ENCODE measurements around the gene RAC3.

RAC3 gene

DNA sequence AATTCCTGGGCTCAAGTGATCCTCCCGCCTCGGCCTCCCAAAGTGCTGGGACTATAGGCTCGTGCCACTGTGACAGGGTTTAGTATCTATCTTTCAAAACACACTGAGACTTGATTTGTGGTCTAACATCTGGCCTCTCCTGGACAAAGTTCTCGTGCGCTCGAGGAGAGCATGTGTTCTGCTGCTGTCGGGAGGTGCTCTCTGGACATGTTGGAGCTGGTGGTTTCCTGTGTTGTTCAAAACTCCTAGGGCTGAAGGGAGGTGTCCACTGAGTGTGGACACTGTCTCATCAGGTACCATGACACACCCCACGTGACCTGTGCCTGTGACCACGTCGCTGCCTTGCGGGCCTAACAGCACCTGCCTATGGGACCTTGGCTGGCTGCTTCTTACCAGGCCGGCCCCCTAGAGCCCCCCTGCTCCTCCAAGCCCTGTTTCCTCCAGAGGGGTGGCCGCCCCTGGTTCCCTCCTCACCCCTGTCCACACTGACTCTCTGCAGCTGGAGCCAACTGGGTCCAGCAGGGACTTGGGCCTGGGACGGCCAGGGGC is 14.5 kb downstream of the RAC3 start:
- no peak for FAIRE-seq

DNA sequence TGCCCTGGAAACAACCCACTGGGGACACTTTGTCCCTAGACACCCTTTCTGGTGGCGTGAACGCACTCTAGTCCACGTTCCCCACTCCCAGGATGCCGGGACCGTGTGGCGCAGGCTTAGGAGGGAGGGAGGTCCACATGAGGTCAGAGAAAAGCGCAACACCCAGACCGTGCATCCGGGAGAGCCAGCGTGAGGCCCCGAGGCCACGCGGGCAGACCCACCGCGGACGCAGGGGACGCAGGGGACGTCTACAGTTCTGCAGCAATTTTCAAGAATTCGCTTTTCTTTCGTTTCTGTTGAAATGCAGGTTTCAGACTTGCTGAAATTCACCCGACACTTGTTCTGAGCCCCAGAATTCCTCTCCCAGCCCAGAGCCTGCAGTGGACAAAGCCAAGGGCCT is 15.4 kb downstream of the RAC3 start:
- FAIRE-seq: no peak

DNA sequence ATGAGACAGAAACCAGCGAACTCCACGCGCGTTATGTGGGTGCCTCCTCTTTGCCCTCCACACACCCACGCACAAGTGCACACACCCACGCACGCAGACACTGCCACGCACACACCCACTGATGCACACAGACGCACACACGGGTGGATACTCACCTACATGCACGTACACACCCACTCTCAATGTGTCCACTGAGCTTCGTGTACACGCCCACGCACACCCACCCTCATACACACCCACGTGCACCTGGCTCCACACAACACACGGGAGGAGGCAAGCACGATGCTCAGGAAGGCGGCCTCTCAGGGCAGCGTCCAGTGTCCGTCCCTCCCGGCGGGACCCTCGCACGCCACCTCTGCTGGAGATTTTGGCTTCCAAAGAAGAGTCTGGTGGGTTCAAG is 15.9 kb downstream of the RAC3 start:
- FAIRE-seq: no peak

DNA sequence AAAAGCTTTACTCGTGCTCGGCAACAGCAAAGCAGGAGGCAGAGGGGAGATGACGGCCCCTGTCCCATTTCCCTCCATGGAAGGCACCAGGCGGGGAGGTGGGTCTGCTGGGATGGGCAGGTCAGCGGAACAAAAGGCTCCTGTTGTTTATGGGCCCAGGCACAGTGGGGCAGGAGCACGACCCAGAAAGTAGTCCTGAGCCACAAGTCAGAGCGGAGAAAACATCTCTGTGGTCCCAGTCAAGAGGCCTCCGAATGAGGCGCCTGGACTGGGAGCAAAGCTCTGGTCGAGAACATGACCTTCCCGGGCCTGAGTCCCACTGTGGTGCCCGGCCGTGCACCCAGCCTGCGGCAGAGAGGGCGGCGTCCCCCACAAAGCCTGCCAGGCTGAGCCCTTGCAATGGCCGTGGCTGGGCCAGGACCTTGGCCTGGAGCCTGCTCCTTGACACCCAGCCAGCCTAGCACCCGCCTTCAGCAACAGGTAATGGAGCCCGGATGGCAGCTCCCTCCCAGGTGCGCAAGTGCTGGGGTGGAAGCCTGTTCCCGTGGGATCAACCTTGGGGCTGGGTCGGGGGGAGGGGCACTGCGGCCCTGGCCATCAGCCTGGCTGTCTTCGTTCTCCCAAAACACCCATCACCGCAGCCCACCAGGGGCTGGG is 16.6 kb downstream of the RAC3 start:
- FAIRE-seq: no peak

DNA sequence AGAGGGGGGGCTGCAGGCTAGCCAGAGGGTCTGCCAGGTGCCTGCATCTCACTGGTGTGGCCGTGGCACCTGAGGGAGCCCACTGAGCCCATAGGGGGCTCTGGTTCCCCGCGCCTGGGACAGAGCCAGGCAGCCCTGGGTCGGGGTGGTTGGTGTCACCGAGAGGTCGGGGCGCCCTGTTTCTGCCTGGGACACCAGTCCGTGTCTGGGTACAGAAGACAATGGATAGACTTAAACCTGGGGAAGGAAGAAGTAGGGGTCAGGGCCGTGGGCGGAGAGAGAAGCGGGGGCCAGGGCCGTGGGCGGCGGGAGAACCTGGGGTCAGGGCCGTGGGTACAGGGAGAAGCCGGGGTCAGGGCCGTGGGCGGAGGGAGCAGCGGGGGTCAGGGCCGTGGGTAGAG is 17.1 kb downstream of the RAC3 start:
- no peak for FAIRE-seq

DNA sequence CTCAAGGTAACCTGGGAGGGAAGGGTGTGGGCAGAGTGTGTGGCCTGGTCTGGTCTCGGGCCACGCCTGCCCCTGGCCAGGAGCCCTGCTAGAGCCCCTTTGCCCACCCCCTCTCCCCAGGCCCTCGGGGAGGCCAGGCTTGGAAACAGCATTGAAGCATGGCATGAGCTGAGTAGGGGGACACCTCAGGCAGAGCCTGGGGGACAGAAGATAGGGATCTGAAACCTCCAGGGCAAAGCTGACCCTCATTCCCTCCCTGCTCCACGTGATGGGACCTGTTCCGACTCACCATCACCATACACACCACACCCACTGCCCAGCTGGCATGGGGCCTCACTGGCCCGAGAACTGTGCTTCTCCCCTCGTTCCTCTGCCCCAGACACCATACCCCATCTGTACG is 17.6 kb downstream of the RAC3 start:
- no peak for FAIRE-seq

DNA sequence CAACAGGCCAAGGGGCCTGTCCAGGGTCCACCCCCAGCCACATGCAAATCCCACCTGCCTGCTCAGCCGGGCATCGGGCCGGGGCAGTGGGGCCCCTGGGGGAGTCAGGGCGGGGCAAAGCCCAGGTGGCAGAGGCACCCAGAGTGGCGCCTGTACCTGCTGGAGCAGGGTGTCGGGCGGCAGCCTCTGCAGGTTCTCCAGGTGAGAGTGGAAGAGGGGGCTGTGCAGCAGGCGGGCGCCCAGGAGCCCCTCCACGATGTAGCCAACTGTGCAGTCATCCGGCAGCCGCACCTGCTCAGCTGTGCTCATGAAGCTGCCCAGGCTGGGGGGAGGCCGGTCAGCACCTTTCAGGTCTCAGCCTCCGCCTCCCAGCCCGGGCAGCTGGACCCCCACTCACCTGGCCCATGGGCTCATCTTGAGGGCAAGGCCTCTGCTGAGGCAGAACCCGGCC is 18.1 kb downstream of the RAC3 start:
- FAIRE-seq: no peak

DNA sequence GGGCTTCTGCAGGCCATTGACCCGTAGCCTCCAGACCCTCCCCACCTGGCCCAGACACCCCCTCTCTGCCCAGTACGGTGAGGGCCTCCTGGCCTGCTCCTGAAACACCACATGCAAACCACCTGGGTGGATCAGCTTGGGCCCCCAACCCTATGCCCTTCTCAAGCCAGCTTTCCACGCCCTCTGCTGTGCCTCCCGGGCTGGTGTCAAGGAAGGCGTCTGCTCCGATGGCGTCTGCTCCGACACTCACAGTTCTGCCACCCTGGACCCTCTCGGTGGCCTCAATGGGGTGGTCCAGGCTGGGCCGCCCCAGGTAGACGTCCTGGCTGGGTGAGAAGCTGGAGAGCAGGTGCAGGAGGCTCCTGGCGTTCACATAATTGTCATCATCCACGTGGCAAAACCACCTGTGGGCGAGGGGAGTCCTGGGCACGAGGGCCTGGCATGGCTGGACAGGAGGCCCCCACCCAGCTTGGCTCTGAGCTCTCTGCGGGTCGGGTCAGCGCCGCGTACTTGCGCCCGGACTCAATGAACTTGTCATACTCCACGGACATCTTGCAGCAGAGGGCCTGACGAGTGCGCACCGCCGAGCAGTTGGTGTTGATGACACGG is 18.8 kb downstream of the RAC3 start:
- FAIRE-seq: no peak

DNA sequence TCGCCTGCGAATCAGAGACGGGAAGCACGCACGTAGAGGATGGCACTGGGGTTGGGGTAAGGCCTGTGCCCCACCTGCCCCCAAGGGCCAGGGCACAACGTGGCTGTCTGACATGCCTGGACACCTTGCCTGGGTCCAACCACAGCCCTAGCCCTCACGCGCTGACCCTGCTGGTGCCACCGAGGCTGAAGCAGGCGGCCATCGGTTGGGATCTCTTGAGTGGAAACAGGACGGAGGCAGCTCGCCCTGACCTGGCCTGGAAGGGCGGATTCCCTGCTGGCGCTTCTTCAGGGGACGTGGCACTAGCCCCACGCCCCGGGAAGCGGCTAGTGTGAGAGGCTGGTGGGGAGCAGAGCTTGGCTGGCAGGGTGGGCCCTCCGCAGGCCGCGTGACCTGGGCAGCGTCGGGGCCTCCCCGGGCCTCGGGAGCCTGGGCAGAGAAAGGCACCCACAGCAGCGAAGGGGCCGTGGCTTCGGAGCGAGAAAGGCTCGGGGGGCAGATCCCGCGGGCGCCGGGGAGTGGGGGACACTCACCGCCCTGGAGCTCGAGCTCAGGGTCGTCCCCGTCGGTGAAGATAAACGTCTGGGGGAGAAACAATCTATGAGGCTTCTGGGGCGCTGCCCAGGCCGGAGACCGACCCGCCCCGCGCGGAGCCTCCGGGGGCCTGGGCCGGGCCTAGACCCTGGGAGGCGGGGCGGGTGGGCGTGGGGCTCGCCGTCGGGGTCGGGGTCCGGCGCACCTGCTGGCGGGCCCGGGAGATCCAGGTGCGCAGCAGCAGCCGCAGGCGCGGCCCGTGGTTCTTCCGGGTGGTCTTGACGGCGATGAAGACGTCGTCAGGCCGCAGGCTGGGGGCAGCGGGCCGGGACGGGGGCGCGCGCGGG is 19.5 kb downstream of the RAC3 start:
- FAIRE-seq: no peak

DNA sequence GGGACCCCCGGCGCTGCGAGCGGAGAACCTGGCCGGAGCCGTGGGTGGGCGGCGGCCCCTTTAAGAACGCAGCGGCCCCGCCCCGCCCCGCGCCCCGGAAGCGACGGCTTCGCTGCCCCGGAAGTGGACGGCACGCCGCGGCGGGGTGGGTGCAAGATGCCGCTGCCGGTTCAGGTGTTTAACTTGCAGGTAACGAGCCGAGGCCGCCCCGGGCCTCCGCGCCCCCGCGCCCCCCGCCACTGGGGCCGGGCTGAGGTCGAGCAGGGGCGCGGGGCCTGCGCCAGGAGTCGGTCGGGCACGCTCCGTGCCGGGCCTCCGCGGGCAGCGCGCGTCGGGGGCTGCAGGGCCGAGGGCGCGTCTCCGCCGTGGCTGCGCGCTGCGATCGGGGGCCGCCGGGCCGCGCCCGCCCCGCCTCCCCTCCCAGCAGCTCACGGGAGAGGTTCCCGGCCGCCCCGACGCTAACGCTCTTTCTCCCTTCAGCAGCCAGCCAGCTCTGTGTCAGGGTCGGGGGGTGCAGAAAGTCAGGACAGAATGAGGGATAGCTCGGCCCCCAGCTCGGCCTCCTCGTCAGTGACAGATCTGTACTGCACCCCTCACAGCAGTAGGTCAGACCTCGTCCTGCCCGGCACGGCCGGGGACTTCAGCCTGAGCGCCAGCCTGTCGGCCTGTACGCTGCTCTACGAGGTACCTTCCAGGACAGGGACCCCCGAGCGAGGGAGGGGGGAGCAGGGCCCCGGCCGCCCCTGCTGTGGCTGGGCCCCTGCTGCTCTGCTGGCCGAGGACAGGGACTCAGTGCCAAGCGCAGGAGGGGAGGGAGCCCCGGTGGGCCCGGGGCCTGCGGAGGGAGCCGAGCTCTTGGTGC is 20.5 kb downstream of the RAC3 start, which contains the start of the genes GPS1 and RFNG:
GPS1 (plus strand) TSS at position 123 of the 862 bp plus-strand sequence; CDS start at position 157, 34 bp downstream.
RFNG (minus strand) TSS at position 36 of the 862 bp plus-strand sequence. CDS start 45 bp downstream, outside the sequence.
- no peak for FAIRE-seq

DNA sequence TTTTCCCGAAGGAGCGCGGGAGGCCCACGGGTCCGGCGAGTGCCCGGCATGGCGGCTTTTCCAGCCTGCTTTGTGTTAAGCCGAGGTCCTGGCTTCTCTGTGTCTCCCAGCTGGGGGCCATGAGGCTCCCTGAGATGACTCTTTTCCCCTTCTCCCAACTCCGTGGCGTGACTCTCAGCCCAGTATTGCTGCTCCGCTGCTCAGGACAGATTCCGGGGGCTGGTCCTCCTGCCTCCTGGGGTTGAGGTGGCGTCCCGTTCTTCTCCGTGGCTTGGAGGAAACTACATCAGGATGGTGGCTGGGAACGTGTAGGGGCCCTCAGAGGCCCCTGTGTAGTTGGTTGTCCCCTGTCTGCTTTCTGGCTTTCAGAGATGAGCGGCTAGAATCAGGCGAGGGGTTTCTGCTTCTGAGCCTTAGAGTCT is 21.2 kb downstream of the RAC3 start:
- no peak for FAIRE-seq

DNA sequence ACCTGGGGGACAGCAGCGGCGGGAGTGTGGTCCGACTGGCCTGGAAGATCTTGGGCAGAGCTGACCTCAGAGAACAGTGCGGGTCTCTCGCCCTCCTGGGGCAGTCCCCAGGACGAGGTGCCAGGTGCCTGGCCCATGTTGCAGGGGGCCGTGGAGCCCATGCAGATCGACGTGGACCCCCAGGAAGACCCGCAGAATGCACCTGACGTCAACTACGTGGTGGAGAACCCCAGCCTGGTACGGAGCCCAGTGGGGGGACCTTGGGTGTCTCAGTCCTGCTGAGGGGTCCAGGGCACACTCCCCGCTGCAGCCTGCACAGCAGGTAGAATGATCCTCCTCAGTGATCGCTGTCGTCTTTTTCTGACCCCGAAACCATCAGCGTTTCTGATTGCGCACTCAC is 21.7 kb downstream of the RAC3 start:
- no peak for FAIRE-seq

DNA sequence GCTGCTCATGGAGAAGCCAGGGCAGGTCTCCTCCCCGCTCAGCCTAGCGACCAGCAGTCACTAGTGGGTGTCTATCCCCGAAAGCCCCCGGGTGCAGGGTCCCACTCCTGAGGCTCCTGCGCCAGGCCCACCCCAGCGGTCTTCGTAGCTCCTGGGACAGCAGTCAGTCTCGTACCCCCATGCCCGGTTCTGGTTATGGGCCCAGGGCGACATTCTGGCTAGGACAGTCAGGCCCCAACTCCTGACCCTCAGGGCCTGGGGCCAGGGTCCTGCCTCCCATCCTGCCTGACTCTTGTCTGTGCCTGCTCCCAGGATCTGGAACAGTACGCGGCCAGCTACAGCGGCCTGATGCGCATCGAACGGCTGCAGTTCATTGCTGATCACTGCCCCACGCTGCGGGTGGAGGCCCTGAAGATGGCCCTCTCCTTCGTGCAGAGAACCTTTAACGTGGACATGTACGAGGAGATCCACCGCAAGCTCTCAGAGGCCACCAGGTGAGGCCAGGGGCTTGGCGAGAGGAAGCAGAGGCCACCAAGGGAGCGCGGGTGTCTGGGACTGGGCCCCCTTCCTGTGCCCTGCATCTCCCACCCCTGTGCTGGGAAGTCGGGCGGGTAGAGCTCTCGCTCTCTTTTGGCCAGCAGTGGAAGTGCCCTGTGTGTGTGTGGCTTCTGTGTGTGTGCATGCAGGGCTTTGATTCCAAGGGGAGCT is 22.2 kb downstream of the RAC3 start:
- no peak for FAIRE-seq

DNA sequence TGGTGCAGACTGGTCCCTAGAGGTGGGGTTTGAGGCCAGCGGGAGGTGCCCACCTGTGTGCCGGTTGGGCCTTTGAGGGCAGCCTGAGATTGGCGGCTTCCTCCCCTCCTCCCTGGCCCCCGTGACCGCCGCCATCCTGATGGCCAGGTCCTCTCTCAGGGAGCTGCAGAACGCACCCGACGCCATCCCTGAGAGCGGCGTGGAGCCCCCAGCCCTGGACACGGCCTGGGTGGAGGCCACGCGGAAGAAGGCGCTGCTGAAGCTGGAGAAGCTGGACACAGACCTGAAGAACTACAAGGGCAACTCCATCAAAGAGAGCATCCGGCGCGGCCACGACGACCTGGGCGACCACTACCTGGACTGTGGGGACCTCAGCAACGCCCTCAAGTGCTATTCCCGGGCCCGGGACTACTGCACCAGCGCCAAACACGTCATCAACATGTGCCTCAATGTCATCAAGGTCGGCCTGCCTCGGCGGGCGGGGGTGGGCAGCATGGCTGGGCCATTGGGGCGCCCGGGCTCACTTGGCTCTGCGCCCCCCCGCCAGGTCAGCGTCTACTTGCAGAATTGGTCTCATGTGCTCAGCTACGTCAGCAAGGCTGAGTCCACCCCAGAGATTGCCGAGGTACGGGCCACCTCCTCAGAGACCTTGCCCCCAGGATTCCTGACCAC is 23.0 kb downstream of the RAC3 start:
- no peak for FAIRE-seq

DNA sequence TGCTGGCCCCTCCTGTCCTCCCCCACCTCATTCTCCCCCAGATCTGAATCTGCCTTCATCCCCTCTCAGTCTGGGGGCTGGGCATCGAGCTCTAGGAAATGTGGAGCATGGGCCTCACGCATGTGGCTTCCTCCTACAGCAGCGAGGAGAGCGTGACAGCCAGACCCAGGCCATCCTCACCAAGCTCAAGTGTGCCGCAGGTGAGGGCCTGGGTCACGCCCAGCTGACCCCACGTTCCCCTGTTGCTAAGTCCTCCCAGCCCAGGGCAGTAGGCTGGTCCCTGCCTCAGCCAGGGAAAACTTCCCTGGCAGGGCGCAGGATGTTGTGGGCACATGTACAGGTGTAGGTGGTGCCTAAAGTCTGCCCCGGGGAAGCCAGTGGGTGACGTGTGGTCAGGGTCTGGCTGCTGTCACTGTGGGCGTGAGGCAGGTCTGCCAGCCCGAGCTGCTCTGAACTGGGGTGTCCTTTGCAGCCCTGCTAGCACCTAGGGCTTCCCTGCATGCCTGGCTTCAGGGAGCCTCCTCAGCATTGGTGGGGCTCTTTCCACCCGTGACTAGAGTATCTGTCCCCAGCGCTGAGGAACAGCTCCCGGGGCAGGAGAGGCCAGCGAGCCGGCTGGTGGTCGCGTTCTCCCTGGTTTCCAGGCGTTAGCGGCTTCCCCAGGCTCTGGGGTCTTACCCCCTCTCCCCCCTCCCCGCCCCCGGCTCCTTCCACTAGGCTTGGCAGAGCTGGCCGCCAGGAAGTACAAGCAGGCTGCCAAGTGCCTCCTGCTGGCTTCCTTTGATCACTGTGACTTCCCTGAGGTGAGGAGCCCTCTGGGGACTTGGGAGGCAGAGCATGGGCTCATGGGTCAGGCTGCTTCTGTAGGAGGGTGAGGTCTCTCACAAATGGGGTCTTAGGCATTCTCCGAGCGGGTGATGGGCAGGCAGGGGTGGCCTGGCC is 23.8 kb downstream of the RAC3 start:
- FAIRE-seq: no peak

DNA sequence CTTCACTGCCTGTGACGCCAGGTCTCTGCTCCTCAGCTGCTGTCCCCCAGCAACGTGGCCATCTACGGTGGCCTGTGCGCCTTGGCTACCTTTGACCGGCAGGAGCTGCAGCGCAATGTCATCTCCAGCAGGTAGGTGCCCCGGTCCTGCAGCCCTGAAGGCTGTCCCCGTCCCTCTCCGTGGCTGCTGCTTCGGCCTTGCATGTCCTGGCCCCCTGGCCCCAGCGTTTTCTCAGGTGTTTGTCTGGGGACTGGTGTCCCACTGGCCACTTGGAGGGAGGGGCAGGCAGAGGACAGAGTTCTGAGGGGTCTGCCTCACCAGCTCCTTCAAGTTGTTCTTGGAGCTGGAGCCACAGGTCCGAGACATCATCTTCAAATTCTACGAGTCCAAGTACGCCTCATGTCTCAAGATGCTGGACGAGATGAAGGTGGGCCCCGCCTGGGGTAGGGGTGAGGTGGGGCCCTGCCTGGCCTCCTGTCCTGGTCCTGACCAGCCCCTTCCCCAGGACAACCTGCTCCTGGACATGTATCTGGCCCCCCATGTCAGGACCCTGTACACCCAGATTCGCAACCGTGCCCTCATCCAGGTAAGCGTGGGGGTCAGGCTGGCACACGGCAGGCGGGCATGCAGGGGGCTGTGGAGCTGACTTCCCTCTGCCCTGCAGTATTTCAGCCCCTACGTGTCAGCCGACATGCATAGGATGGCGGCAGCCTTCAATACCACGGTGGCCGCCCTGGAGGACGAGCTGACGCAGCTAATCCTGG is 24.7 kb downstream of the RAC3 start:
- FAIRE-seq: no peak

DNA sequence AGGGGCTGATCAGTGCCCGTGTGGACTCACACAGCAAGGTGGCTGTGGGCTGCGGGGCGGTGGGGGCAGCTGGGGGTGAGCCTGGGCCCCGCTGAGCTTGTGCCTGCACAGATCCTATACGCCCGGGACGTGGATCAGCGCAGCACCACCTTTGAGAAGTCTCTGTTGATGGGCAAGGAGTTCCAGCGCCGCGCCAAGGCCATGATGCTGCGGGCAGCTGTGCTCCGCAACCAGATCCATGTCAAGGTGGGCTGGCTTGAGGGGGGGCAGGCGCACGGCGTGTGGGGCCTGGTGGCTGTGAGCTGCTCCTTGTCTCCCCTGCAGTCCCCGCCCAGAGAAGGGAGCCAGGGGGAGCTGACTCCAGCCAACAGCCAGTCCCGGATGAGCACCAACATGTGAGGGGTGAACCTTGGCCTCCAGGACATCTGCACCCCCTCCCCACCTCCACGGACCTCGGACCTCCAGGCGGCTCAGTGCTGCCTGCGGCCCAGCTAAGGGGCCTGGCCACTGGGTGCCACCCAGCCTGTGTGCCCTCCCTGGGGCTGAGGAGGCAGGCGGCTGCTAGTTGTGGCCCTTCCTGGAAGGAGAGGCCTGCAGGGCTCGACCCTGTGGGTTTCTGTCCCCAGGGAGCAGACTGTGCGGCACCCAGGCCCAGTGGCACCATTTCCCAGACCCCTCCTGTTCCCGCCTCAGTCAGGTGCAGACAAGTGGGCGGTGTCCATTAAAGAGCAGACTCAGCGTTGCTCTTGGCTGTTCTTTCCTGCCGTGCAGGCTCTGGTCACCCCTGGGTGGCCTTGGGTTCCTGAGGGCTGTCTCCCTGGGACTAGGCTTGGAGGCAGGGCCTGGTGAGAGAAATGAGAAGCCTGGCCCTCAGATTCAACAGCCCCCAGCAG is 25.5 kb downstream of the RAC3 start:
- FAIRE-seq: no peak

Measured in endometrium (tissue), 2 donors.